Midbrain (tissue), 1 donor: ENCODE data around the gene PSD4.

Experiments used
- DNase-seq: peaks from one replicate; lab custom pipeline; 2025; lab: John Stamatoyannopoulos, UW

PSD4 gene

GRCh38 chr2:113142290-113142689 lies 31.5 kb upstream of the PSD4 start:
- no peak for DNase-seq

- DNase-seq = no peak
These were observed 29.5 kb upstream of the PSD4 start for GRCh38 chr2:113144259-113144658.

- no peak for DNase-seq
These were observed 24.9 kb upstream of the PSD4 start for GRCh38 chr2:113148606-113149552.

- no peak for DNase-seq
These were observed 24.1 kb upstream of the PSD4 start for GRCh38 chr2:113149553-113150257.

GRCh38 chr2:113150258-113150601 lies 23.5 kb upstream of the PSD4 start:
- DNase-seq = no peak

- no peak for DNase-seq
These were observed 18.4 kb upstream of the PSD4 start for GRCh38 chr2:113155331-113155730.

- DNase-seq = peak; percentile 3
These were observed 17.3 kb upstream of the PSD4 start for GRCh38 chr2:113156278-113157117.

GRCh38 chr2:113157118-113157896 lies 16.5 kb upstream of the PSD4 start:
- DNase-seq = no peak

- no peak for DNase-seq
These were observed 15.6 kb upstream of the PSD4 start for GRCh38 chr2:113157897-113158753.

GRCh38 chr2:113158884-113159553 lies 14.8 kb upstream of the PSD4 start:
- no peak for DNase-seq

- DNase-seq = no peak
These were observed 13.5 kb upstream of the PSD4 start for GRCh38 chr2:113160248-113160647.

GRCh38 chr2:113160962-113161361 lies 12.8 kb upstream of the PSD4 start:
- no peak for DNase-seq

- DNase-seq = no peak
These were observed 11.6 kb upstream of the PSD4 start for GRCh38 chr2:113162173-113162572.

GRCh38 chr2:113162869-113163268 lies 10.9 kb upstream of the PSD4 start:
- no peak for DNase-seq

- no peak for DNase-seq
These were observed 9.4 kb upstream of the PSD4 start for GRCh38 chr2:113164215-113164929.

- no peak for DNase-seq
These were observed 8.7 kb upstream of the PSD4 start for GRCh38 chr2:113164930-113165585.

GRCh38 chr2:113166187-113166645 lies 7.6 kb upstream of the PSD4 start:
- DNase-seq = no peak

- no peak for DNase-seq
These were observed 6.4 kb upstream of the PSD4 start for GRCh38 chr2:113167115-113167932.
